ENCODE results near the gene MAS1L. TPM values are rescaled to one million over a fixed set of nuclear protein-coding genes. Genes with fewer than 3 reads are reported as not detected.
"Not testable (repeated sequence)": the region's sequence is repeated elsewhere in the genome, so short reads cannot be mapped to it uniquely, and the experiment has no call there.

MAS1L gene
- total RNA-seq, 1 donor = not detected

DNA sequence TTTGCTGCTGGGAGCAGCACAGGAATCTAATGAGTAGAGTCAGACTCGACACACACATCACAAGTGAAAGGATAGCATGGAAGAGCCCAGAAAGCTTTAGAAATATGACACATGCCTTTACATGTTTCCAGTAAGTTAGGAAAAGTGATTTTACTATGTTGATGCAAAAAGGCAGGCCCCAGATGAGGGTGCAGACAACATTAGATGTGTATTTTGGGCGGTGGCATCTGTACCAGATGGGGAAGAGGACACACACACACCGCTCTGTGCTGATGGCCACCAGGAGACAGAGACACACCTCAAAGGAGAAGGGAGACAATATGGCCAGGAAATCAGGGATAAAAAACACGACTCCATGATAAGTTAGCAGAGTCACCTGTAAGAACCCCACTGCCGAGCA lies 625 bp downstream of the MAS1L start:
- DNase-seq (ENCODE audit: low read depth in 2 of 3, low spot score in 2 of 3) = no peak

DNA sequence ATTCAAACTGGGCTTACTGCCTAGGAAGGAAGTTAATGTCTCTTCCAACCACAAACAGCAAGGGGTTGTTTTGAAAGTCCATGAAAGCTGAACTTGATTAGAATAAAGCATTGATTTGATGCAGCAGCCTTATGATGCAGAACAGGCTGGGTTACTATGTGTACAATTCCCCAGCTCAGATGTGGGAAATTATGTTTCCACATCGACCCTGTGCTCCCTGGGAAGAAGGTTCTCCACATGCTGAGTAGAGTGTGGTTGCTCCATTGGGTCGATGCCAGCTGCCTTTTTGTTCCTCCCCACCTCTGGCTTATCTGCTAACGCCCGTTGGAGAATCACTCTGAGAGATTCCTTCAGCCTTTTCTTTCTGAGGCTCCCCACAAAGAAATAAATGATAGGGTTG lies 1.2 kb downstream of the MAS1L start:
- DNase-seq (ENCODE audit: low read depth in 2 of 3, low spot score in 2 of 3) = no peak

DNA sequence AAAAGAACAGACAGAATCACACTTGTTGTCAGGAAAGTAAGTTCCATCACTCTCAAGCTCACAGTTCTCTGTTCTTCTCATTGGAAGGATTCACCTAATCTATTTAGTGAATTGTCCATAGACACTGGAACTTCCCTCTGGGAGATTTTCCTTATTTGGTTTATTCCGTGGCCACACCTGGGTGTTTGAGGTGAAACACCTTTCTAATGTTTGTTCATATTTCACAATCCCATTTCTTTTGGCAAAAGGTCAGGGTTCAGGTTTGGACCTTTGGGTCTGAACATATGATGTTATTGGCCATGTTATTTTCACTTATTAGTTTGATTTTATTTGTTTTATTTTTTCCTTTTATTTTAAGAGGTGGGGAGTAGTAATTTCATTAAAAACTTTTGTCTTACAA lies 4.0 kb downstream of the MAS1L start:
- DNase-seq (ENCODE audit: low read depth in 2 of 3, low spot score in 2 of 3) = no peak

DNA sequence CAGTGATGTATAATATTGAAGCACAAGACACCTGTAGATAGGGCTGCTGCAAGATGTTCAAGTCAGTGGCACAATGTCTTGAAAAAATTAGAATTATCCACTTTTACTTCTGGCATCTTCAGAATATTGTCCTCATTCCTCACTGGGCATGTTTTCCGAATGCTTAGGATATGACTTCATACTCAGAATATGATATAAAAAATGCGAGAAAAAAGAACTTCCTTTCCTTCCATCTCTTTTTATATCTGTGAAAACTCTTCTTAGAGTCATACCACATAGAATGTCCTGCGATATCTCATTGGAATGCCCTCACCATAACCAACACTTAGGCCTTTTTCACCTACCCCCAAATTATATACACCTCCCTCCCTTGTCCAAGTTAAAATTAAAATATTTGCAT lies 4.6 kb downstream of the MAS1L start:
- DNase-seq (ENCODE audit: low read depth in 2 of 3, low spot score in 2 of 3) = no peak

DNA sequence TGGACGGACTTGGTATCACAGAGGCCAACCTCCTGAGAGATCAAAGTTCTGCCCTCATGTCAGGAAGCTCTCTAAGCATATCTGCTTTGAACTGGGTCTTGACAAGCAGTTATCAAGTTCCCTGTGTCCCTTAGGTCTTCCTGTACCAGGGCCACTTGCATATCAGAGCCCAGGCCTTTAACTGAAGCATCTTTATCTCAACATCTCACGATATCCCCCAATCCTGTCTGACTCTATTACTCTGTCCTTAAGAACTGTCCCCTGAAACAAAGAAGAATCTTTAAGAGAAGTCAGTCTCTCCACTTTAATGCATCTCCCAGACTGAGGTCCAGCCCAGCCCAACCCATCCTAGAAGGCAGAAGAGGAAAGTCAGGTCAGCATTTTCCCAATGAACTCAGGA lies 8.2 kb downstream of the MAS1L start:
- DNase-seq (ENCODE audit: low read depth in 2 of 3, low spot score in 2 of 3) = no peak

DNA sequence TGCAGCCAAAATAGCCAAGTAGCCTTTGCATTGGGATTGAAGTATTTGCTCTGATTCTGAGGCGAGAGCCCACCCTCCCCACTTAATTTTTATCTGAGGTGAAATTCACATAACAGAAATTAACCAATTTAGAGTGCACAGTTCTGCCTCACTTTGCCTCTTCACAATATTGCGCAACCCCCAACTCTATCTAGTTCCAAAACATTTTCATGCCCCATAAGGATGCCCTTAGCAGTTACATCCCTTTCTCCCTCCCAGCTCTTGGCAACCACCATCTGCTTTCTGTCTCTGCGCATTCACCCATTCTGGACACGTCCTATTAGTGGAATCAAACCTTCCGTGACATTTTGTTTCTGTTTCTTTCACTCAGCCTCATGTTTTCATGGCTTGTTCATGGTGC lies 9.0 kb downstream of the MAS1L start:
- no peak for DNase-seq (ENCODE audit: low read depth in 2 of 3, low spot score in 2 of 3)

DNA sequence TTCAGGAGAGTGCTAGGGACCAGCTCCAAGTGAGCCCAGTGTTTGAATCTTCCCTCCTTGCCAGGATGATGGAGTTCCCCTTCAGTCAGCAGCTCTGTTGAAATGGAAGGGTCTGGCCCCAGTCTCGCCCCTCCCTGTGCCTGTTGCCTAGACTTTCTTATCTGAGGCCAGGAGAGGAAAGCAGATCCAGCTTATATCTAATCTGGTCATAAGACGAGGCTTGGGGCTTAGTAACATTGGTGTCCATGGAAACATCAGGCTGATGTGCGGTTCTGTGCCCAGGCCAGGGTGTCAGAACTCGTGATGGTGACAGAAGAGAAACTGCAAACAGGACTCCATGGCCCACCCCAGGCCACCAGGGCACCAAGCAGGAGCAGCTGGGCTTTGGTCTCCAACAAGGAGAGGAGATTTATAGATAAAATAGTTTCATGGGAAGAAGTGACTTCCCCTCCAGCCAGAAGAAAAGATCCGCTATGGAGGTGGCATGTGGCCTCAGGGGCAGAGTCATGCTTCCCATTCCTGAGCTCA lies 9.8 kb downstream of the MAS1L start:
- DNase-seq (ENCODE audit: low read depth in 2 of 3, low spot score in 2 of 3) = no peak

DNA sequence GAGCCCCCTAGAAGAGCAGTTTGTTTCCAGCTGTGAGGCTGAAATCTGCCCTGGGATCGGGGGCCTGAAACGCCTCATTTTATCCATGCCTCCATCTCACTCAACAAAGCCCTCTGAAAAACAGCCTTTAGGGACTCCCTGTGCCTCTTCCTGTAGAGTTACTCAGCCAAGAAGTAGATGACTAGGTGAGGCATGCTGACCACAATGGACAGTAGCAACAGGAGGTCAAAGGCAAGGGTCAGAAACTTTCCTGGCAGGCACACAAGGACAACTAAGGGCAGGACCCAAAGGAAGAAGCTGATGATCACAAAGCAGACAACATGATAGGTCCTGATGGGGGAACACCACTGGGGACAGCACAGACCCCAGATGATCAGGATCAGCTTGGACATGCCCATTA lies 12.8 kb downstream of the MAS1L start:
- DNase-seq (ENCODE audit: low read depth in 2 of 3, low spot score in 2 of 3) = no peak

DNA sequence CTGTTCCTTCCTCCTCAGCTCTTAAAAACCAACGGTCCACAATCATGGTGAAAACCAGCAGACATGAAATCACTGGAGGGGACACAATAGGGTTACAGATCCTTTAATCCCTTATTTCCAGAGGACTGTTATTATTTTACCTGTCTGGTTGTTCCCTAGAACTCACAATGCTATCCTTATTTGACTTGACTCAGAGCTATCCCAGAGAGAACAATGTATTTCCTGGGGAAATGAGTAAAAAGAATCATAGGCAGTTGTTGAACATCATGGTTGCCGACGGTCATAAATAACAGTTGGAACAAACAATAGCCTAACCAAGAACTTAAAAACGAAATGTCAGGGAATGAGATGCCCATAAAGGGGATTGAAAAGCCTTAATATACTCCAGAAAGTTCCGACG lies 21.5 kb downstream of the MAS1L start:
- no peak for DNase-seq (ENCODE audit: low read depth in 2 of 3, low spot score in 2 of 3)

DNA sequence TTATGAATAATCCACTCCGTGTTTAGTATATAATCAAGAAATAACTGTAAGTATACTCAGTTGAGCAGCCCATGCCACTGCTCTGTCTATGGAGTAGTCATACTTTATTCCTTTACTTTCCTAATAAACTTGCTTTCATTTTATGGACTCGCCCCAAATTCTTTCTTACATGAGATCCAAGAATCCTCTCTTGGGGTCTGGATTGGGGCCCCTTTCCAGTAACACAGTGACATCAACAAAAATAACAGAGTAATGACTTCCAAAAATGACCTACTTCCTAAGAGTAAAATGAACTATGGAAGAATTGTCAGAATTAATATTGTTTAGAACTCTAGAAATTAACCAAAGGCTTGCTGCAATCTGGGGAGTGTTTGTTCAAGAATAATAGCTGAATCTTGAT lies 22.0 kb downstream of the MAS1L start:
- no peak for DNase-seq (ENCODE audit: low read depth in 2 of 3, low spot score in 2 of 3)

DNA sequence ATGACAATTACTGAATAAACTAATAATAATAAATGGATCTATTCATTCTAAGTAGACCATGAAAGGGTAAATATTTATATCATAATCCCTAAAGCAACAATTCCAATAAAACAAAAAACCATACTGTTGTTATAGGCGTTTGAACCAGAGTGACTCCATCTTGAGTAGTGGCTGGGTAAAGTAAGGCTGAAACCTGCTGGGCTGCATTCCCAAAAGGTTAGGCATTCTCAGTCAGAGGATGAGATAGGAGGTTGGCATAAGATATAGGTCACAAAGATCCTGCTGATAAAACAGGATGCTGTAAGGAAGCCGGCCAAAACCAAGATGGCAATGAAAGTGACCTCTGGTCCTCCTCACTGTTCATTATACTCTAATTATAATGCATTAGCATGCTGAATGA lies 22.5 kb downstream of the MAS1L start:
- DNase-seq (ENCODE audit: low read depth in 2 of 3, low spot score in 2 of 3) = no peak

DNA sequence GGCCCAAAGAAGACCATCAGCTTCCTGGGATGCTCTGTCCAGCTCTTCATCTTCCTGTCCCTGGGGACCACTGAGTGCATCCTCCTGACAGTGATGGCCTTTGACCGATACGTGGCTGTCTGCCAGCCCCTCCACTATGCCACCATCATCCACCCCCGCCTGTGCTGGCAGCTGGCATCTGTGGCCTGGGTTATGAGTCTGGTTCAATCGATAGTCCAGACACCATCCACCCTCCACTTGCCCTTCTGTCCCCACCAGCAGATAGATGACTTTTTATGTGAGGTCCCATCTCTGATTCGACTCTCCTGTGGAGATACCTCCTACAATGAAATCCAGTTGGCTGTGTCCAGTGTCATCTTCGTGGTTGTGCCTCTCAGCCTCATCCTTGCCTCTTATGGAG lies 25.7 kb downstream of the MAS1L start:
- no peak for DNase-seq (ENCODE audit: low read depth in 2 of 3, low spot score in 2 of 3)

DNA sequence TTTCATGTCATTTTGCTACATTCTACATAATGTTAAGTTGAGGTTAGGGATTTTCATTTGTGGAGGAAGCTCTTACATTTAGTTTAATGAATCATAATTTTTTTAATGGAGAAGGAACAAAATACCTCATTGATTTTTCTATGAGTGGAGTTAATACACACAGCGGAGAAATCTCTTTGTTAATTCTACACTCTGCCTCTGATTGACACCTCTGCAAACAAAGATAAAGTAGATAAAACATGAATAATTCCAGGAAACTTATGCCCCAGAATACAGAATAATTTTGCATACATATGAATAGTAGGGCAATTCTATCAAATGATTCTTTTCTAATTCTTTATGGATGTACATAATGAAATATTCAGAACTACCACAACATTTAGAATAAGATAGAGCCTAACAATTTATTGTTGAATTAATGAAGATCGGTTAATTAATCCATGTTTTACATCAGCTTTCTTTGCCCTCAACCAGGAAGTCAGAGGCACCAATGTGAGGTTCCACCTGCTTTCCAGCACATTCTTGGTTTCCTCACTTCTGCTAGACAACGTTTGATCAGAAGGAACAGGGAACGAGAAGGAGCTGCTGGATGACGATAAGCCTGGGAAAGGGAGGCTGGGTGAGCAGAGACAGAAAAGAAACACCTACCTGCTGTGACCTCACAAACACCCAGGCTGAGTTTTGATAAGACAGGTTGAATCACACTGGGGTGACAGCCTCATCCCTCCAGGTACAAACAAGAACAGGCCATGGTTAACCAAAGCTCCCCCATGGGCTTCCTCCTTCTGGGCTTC lies 26.5 kb downstream of the MAS1L start:
- no peak for DNase-seq (ENCODE audit: low read depth in 2 of 3, low spot score in 2 of 3)

DNA sequence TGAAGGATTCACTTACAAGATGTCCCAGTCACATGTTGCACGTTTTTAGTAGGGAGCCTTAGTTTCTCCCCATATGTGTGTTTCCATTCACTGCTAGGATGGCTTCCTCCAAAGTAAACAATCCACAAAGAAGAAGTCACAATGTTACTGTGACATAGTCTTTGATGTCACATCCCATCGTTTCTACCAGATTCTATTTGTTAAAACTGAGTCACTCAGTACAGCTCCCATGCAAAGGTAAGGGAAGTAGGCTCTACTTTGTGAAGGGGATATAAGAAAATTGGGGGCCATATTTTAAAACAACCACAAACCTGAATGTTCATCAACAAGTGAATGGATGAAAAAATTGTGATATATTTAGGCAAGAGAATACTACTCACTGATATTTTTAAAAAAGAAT lies 30.8 kb downstream of the MAS1L start, which contains the start of the genes OR11A1 and OR2H1:
TSS of gene OR11A1 (minus strand) at position 101 of the 400 bp plus-strand sequence. CDS start 29,430 bp downstream, outside the sequence.
TSS of gene OR2H1 (plus strand) at position 185 of the 400 bp plus-strand sequence. CDS start 4,615 bp downstream, outside the sequence.
- no peak for DNase-seq (ENCODE audit: low read depth in 2 of 3, low spot score in 2 of 3)

DNA sequence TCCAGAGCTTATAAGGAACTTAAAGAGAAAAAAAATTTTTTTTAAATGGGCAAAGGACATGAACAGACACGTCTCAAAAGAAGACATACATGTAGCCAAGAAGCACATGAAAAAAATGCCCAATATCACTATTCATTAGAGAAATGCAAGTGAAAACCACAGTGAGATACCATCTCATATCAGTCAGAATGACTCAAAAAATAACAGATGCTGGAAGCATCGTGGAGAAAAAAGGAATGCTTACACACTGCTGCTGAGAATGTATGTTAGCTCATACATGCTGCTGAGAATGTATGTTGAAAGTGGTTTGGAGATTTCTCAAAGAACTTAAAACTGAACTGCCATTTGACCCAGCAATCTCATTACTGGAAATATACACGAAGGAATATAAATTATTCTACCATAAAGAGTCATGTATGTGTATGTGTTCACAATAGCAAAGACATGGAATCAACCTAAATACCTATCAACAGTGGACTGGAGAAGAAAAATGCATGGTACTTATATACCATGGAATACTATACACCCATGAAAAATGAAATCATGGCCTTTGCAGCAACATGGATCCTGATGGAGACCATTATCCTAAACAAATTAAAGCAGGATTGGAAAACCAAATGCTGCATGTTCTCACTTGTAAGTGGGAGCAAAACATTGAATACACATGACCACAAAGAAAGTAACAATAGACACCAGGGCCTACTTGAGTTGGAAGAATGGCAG lies 36.1 kb downstream of the MAS1L start:
- DNase-seq (ENCODE audit: low read depth in 2 of 3, low spot score in 2 of 3) = no peak

DNA sequence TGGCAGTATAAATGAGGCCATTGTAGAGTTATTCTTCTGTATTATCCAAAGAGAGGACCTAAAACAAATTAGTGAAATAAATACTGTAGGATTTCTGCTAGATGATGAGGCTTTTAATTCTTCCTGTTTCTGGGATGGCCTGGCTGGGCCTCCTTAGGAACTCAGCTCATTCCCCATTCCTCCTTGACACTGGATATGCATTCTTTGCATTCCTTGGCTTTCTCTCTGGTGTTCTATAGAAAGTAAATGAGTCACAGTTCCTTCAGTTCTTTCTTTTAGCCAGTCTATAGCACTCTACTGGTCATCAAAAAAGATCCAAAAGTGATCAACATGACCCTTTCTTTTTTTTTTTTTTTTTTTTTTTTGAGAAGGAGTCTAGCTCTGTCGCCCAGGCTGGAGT lies 40.1 kb downstream of the MAS1L start:
- DNase-seq (ENCODE audit: low read depth in 2 of 3, low spot score in 2 of 3) = no peak

DNA sequence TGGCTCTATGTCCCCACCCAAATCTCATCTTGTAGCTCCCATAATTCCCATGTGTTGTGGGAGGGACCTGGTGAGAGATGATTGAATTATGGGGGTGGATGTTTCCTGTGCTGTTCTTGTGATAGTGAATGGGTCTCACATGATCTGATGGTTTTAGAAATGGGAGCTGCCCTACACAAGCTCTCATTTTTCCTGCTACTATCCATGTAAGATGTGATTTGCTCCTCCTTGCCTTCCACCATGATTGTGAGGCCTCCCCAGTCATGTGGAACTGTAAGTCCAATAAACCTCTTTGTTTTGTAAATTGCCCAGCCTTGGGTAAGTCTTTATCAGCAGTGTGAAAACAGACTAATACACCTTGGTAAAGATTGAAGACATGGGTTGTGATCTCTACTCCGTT lies 43.7 kb downstream of the MAS1L start:
- DNase-seq (ENCODE audit: low read depth in 2 of 3, low spot score in 2 of 3) = not testable (repeated sequence)

DNA sequence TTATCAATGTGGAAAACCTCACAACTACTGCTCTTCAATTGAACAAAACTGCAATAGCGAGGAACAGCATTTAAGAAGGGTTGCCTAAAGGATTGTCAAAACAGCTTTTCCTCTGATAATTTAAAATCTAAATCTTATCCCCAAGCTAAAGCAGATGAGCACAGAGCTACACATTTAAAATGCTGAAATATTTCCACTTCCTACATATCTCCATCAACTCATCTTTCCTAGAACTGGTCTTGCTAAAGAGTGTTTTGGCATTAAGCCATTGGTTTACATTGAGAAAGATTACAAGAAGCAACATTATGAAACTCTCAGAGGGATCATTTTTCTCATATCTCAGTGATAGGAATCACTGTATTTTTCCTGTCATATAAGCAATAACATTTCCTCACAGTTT lies 45.0 kb downstream of the MAS1L start:
- DNase-seq (ENCODE audit: low read depth in 2 of 3, low spot score in 2 of 3) = no peak

DNA sequence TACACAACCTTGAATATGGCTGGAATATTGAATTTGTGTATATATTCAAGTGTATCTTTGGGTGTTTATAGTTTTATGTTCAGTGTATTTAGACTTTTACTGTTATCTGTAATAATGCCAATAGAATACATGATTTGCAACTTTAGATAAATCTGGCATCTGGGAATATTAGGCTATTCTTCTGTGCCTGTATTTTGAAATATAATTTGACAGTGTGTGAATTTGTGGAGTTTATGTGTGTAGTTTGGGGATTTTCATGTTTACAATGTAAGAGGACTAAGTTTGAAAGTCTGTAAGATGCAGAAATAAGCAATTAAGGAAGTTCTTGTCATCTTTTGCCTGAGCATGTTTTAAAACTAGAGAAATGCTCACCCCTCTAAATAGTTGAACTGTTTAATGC lies 48.8 kb downstream of the MAS1L start, which contains the start of gene OR10C1:
TSS of gene OR10C1 (plus strand) at position 301 of the 400 bp plus-strand sequence. CDS start 710 bp downstream, outside the sequence.
- no peak for DNase-seq (ENCODE audit: low read depth in 2 of 3, low spot score in 2 of 3)

DNA sequence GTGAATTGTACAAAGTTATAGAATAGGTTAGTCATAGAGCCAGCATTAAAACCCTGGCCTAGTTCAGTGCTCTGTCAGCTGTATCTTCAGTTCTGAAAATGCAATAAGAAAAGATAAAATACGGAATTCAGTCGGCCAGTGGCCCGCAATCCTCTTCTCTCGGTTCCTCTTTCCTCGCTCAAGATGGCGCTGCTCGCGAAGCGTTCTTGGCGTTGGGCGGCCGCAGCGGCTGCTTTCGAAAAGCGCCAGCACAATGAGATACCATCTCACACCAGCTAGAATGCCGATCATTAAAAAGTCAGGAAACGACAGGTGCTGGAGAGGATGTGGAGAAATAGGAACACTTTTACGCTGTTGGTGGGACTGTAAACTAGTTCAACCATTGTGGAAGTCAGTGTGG lies 51.0 kb downstream of the MAS1L start:
- peak in 2 of 3 donors; percentile 21 to 41 for DNase-seq (ENCODE audit: low read depth in 2 of 3, low spot score in 2 of 3)

Measured in hematopoietic multipotent progenitor cell (in vitro differentiated cells).